ENCODE data around the gene PLXNB2.

DNA sequence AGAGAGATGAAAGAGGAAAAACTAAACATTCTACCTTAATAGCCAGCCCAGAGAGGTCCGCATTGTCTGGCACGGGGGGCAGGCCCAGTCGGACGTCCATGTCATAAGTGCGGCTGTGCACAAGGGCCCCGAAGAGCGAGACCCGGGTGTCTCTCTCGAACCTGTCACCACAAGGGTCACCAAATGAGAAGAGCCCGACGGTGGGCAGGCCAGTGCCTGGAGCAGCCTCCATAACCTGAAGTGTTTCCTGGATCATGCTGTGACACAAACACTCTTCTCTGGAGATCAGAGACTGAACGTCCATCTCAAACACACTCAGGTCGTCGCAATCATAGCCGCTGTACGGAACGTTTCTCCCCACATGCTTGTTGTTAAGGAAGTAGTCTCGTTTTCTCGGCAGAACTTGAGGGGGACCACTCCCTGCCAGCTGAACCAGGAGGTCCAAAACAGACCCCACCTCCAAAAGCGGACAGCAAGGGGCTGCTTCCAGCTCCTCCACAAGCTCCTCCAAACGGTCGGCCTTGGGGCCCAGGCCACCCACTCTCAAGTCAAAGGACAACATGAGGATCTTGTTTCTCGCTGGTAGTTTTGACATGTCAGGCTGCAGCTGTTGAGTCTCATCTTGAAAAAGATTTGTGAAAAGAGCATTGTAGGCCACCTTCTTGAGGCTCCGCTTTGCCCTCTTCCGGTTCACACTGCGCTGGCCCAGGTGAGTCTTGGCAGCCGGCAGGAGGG, 63.6 kb downstream of the PLXNB2 start:
- TF ChIP-seq LEF1 (IDR thresholded peaks at IDR 0.05; ENCODE audit: borderline replicate concordance) (no peak), BHLHE40 (IDR thresholded peaks at IDR 0.05; ENCODE audit: borderline replicate concordance) (no peak), SP1 (IDR thresholded peaks at IDR 0.05) (no peak), TARDBP (IDR thresholded peaks at IDR 0.05) (no peak), SUZ12 (IDR thresholded peaks at IDR 0.05) (no peak), ARNT (IDR thresholded peaks at IDR 0.05) (no peak)
- TF ChIP-seq, protein P1, sequence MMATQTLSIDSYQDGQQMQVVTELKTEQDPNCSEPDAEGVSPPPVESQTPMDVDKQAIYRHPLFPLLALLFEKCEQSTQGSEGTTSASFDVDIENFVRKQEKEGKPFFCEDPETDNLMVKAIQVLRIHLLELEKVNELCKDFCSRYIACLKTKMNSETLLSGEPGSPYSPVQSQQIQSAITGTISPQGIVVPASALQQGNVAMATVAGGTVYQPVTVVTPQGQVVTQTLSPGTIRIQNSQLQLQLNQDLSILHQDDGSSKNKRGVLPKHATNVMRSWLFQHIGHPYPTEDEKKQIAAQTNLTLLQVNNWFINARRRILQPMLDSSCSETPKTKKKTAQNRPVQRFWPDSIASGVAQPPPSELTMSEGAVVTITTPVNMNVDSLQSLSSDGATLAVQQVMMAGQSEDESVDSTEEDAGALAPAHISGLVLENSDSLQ (IDR thresholded peaks at IDR 0.05) = no peak
